Breast epithelium (tissue), 4 donors: ENCODE data around the gene UBTD2. TPM values are rescaled to one million over a fixed set of nuclear protein-coding genes. Genes with fewer than 3 reads are reported as not detected.
"Not testable (repeated sequence)": the region's sequence is repeated elsewhere in the genome, so short reads cannot be mapped to it uniquely, and the experiment has no call there.

ENCODE experiments used
- DNase-seq, 2 donors: peaks; one replicate each; pipeline ENCODE4 v3.0.0-alpha.2; 2019; ENCODE audit warnings: low spot score in 2 of 2
- H3K27ac ChIP-seq, 2 donors: fragments of 200-600 bp; sonication (generic) in 1 of 2; one replicate each; pipeline ENCODE4 v1.5.1; 2016 to 2019; ENCODE audit warnings: mild to moderate bottlenecking in 1 of 2
- H3K27me3 ChIP-seq, 2 donors: fragments of 200-600 bp; sonication (generic) in 1 of 2; one replicate each; pipeline versions ENCODE4 v1.5.1 to v1.6.0; 2017 to 2019; ENCODE audit warnings: control low read depth in 1 of 2, mild to moderate bottlenecking in 1 of 2
- H3K36me3 ChIP-seq: fragments of 200-600 bp; one replicate; pipeline ENCODE4 v1.5.1; 2019
- H3K4me1 ChIP-seq, 2 donors: fragments of 200-600 bp; sonication (generic); one replicate each; pipeline ENCODE4 v1.5.1; 2016 to 2019; ENCODE audit warnings: control low read depth in 1 of 2
- H3K4me3 ChIP-seq, 3 donors: fragments of 200-600 bp; sonication (generic); 1 replicate in 2 of 3; 2 replicates in 1 of 3; pipeline ENCODE4 v1.5.1; 2016 to 2019; ENCODE audit warnings: mild to moderate bottlenecking in 3 of 3, moderate library complexity in 2 of 3
- H3K9me3 ChIP-seq, 2 donors: fragments of 200-600 bp; sonication (generic) in 1 of 2; one replicate each; pipeline ENCODE4 v1.5.1; 2016 to 2019; ENCODE audit warnings: control low read depth in 1 of 2
- CTCF ChIP-seq, 3 donors: fragments of 450-650 bp; IDR thresholded peaks; one replicate each; pipeline ENCODE4 v1.5.1; 2016 to 2017; ENCODE audit warnings: antibody characterized with exemption in 3 of 3, mild to moderate bottlenecking in 3 of 3, moderate library complexity in 3 of 3
- POLR2A ChIP-seq: fragments of 450-650 bp; IDR thresholded peaks from one replicate; pipeline ENCODE4 v1.6.1; 2016; ENCODE audit warnings: antibody characterized with exemption, mild to moderate bottlenecking, moderate library complexity
- POLR2AphosphoS5 ChIP-seq, 3 donors: sonication (generic); formaldehyde crosslinking; IDR thresholded peaks; one replicate each; pipeline ENCODE4 v1.6.1; 2017; ENCODE audit warnings: antibody characterized with exemption in 3 of 3
- intact Hi-C: fragments of 100-400 bp; cut with DNase I; formaldehyde crosslinking; loops from one replicate; pipeline ENCODE4 v1.15.1; 2023; ENCODE audit warnings: low total_unique reads
- total RNA-seq, 3 donors: library from RNA; depleted of rRNA; stranded (reverse); fragments of >200 nt; gene quantifications; one replicate each; pipeline ENCODE4 v1.1.0, GENCODE V29; 2016

Gene UBTD2
- total RNA-seq, 3 donors from 2014 or later: 21.8 to 32.3 (median 27.9) TPM

- Histone ChIP-seq H3K4me1 (no peaks in the 10 kb centered on the region), H3K27me3 (no peaks in the 10 kb centered on the region), H3K36me3 (no peaks in the 10 kb centered on the region), H3K27ac (no peak overlapping the region), H3K9me3 (no peaks in the 10 kb centered on the region), H3K4me3 (no peak overlapping the region)
- no peak for DNase-seq
- intact Hi-C loops: no loop called here
- TF ChIP-seq CTCF (IDR thresholded peaks at IDR 0.05) (no peak), POLR2A (no peak), POLR2AphosphoS5 (IDR thresholded peaks at IDR 0.05) (no peak)
Measured at GRCh38 chr5:172200476-172200875, 83.1 kb downstream of the UBTD2 start.

- intact Hi-C loops: no loop called here
- H3K4me1 ChIP-seq: no peaks in the 10 kb centered on the region
- no peaks in the 10 kb centered on the region for H3K9me3 ChIP-seq
- no peak for TF ChIP-seq CTCF (IDR thresholded peaks at IDR 0.05)
- TF ChIP-seq POLR2AphosphoS5 (IDR thresholded peaks at IDR 0.05): no peak
- TF ChIP-seq POLR2A: no peak
- H3K36me3 ChIP-seq: no peaks in the 10 kb centered on the region
- H3K27me3 ChIP-seq: no peaks in the 10 kb centered on the region
- H3K27ac ChIP-seq: no peak overlapping the region
- no peak for DNase-seq
- no peak overlapping the region for H3K4me3 ChIP-seq
Measured at GRCh38 chr5:172199446-172199845, 84.1 kb downstream of the UBTD2 start.

- H3K4me1 ChIP-seq, H3K27me3 ChIP-seq, H3K27ac ChIP-seq, H3K9me3 ChIP-seq, intact Hi-C loops, H3K36me3 ChIP-seq, H3K4me3 ChIP-seq, DNase-seq: not testable (repeated sequence)
Measured at GRCh38 chr5:172197775-172198174, 85.8 kb downstream of the UBTD2 start.

- intact Hi-C loops: no loop called here
- Histone ChIP-seq H3K27ac (no peak overlapping the region), H3K4me1 (no peaks in the 10 kb centered on the region), H3K27me3 (no peaks in the 10 kb centered on the region), H3K9me3 (no peaks in the 10 kb centered on the region), H3K4me3 (no peak overlapping the region), H3K36me3 (no peaks in the 10 kb centered on the region)
- DNase-seq: no peak
- TF ChIP-seq POLR2A (no peak), CTCF (IDR thresholded peaks at IDR 0.05) (no peak), POLR2AphosphoS5 (IDR thresholded peaks at IDR 0.05) (no peak)
Measured at GRCh38 chr5:172194985-172195774, 88.4 kb downstream of the UBTD2 start.

- intact Hi-C loops: no loop called here
- Histone ChIP-seq H3K4me1 (no peaks in the 10 kb centered on the region), H3K36me3 (no peaks in the 10 kb centered on the region), H3K27ac (no peak within 1 kb of the TSS), H3K4me3 (no peak within 1 kb of the TSS), H3K9me3 (no peaks in the 10 kb centered on the region), H3K27me3 (no peaks in the 10 kb centered on the region)
- TF ChIP-seq POLR2AphosphoS5 (IDR thresholded peaks at IDR 0.05) (no peak), POLR2A (no peak), CTCF (IDR thresholded peaks at IDR 0.05) (no peak)
- no peak for DNase-seq
Measured at GRCh38 chr5:172193872-172194271, 89.7 kb downstream of the UBTD2 start, which contains the start of gene EFCAB9. Gene EFCAB9, plus strand, starts transcription at chr5:172194172. Its CDS starts 1 bp downstream, at chr5:172194173.
